ENCODE results near the gene FADS1. TPM values are rescaled to one million over a fixed set of nuclear protein-coding genes. Genes with fewer than 3 reads are reported as not detected.
A peak's percentile ranks its signal among the peaks of the same experiment; 100 is the strongest.

The FADS1 gene
- total and polyA plus RNA-seq, 8 donors: 1.8 to 56.5 (median 11.7) TPM; not detected in 1

GRCh38 chr11:61766353-61766841, 50.4 kb downstream of the FADS1 start:
- WGBS, 5 donors: 28 to 50% (median 38%) methylated on average over 4 to 13 of the region's 13 CpGs
- peak overlapping the region; percentile 89 to 95 (median 90) for H3K27ac ChIP-seq
- peaks cover 56 to 81% (median 77%) of the 10 kb centered on the region in 4 donors for H3K4me1 ChIP-seq
- peak; percentile 79 to 87 for DNase-seq
- intact Hi-C loops (cut with DNase I; ENCODE audit: low total_unique reads): no loop called here
- peak in 1 of 3 donors; percentile 30 for TF ChIP-seq POLR2AphosphoS5 (IDR thresholded peaks at IDR 0.05)
- no peak for TF ChIP-seq POLR2A (IDR thresholded peaks at IDR 0.05)
- peaks cover 0 to 8% (median 0%) of the 10 kb centered on the region in 4 donors for H3K36me3 ChIP-seq
- H3K27me3 ChIP-seq: peaks cover 0 to 31% (median 0%) of the 10 kb centered on the region in 3 donors
- H3K4me3 ChIP-seq: no peak overlapping the region
- H3K9me3 ChIP-seq: no peaks in the 10 kb centered on the region

DNA sequence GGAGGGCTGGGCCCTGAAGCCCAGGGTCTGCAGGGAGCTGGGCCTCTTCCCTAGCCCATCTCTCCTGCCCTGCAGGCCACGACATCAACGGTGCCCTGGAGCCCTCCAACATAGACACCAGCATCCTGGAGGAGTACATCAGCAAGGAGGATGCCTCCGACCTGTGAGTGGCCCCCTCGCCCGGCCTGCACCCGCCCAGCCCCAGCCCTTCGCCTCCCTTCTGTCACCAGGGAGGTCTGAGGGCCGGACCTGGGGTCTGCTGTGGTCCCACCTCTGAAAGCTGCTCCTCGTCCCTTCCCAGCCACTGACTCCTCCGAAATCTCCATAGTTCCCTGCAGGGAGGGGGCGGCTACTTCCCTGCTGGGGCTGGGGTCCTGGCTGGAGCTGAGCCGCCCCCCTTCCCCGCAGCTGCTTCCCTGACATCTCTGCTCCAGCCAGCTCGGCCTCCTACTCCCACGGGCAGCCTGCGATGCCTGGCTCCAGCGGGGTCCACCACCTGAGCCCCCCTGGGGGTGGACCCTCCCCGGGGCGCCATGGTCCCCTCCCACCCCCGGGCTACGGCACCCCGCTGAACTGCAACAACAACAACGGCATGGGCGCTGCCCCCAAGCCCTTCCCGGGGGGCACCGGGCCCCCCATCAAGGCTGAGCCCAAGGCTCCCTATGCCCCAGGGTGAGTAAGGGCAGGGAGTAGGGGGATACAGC, 51.1 kb downstream of the FADS1 start:
- Histone ChIP-seq H3K4me3 (no peak overlapping the region), H3K27ac (peak overlapping the region; percentile 89 to 95 (median 90)), H3K27me3 (peaks cover 0 to 37% (median 0%) of the 10 kb centered on the region in 3 donors), H3K9me3 (no peaks in the 10 kb centered on the region), H3K36me3 (peaks cover 0 to 4% (median 0%) of the 10 kb centered on the region in 4 donors), H3K4me1 (peaks cover 54 to 80% (median 77%) of the 10 kb centered on the region in 4 donors)
- DNase-seq: no peak
- intact Hi-C loops (cut with DNase I; ENCODE audit: low total_unique reads): no loop called here
- WGBS, 5 donors: 73 to 80% (median 74%) methylated on average over 21 to 26 of the region's 26 CpGs
- TF ChIP-seq, protein P1, sequence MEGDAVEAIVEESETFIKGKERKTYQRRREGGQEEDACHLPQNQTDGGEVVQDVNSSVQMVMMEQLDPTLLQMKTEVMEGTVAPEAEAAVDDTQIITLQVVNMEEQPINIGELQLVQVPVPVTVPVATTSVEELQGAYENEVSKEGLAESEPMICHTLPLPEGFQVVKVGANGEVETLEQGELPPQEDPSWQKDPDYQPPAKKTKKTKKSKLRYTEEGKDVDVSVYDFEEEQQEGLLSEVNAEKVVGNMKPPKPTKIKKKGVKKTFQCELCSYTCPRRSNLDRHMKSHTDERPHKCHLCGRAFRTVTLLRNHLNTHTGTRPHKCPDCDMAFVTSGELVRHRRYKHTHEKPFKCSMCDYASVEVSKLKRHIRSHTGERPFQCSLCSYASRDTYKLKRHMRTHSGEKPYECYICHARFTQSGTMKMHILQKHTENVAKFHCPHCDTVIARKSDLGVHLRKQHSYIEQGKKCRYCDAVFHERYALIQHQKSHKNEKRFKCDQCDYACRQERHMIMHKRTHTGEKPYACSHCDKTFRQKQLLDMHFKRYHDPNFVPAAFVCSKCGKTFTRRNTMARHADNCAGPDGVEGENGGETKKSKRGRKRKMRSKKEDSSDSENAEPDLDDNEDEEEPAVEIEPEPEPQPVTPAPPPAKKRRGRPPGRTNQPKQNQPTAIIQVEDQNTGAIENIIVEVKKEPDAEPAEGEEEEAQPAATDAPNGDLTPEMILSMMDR (IDR thresholded peaks at IDR 0.05): no peak
- TF ChIP-seq EP300 (IDR thresholded peaks at IDR 0.05) (no peak), POLR2AphosphoS5 (IDR thresholded peaks at IDR 0.05) (no peak)

- H3K4me1 ChIP-seq: peaks cover 47 to 78% (median 76%) of the 10 kb centered on the region in 4 donors
- intact Hi-C loops (cut with DNase I; ENCODE audit: low total_unique reads): no loop called here
- DNase-seq: peak; percentile 87 to 93
- H3K4me3 ChIP-seq: no peak overlapping the region
- H3K36me3 ChIP-seq: peaks cover 0 to 4% (median 0%) of the 10 kb centered on the region in 4 donors
- peak overlapping the region; percentile 89 to 95 (median 90) for H3K27ac ChIP-seq
- 21 to 54% (median 33%) methylated on average over 11 to 22 of the region's 22 CpGs for WGBS, 5 donors
- peaks cover 0 to 37% (median 0%) of the 10 kb centered on the region in 3 donors for H3K27me3 ChIP-seq
- no peaks in the 10 kb centered on the region for H3K9me3 ChIP-seq
- TF ChIP-seq POLR2A (IDR thresholded peaks at IDR 0.05): peak in 1 of 4 donors; percentile 22
- no peak for TF ChIP-seq EP300 (IDR thresholded peaks at IDR 0.05)
- TF ChIP-seq POLR2AphosphoS5 (IDR thresholded peaks at IDR 0.05): peak in 2 of 3 donors; percentile 71 to 90
- TF ChIP-seq, protein P1 (IDR thresholded peaks at IDR 0.05): peak in 1 of 7 experiments; percentile 7
Observed at GRCh38 chr11:61764606-61765260, 52.1 kb downstream of the FADS1 start.

GRCh38 chr11:61763930-61764605, 52.7 kb downstream of the FADS1 start:
- H3K27me3 ChIP-seq: peaks cover 0 to 31% (median 0%) of the 10 kb centered on the region in 3 donors
- no peak for DNase-seq
- 53 to 69% (median 60%) methylated on average over 22 to 23 of the region's 23 CpGs for WGBS, 5 donors
- H3K27ac ChIP-seq: peak overlapping the region; percentile 89 to 95 (median 90)
- H3K4me3 ChIP-seq: no peak overlapping the region
- H3K36me3 ChIP-seq: peaks cover 0 to 4% (median 0%) of the 10 kb centered on the region in 4 donors
- H3K4me1 ChIP-seq: peaks cover 49 to 78% (median 74%) of the 10 kb centered on the region in 4 donors
- TF ChIP-seq POLR2A (IDR thresholded peaks at IDR 0.05) (no peak), EP300 (IDR thresholded peaks at IDR 0.05) (no peak), POLR2AphosphoS5 (IDR thresholded peaks at IDR 0.05) (no peak)
- TF ChIP-seq, protein P1 (IDR thresholded peaks at IDR 0.05): no peak
- intact Hi-C loops (cut with DNase I; ENCODE audit: low total_unique reads): no loop called here
- no peaks in the 10 kb centered on the region for H3K9me3 ChIP-seq

Data from stomach (tissue), 9 donors.